HG02885 (cell line): ENCODE data around the gene IL6ST.
"Not testable (repeated sequence)": the region's sequence is repeated elsewhere in the genome, so short reads cannot be mapped to it uniquely, and the experiment has no call there.

ENCODE experiments used
- ATAC-seq: cut with Tn5 transposase; IDR thresholded peaks from one replicate; pipeline ENCODE4 v1.9.1; 2021; ENCODE audit warnings: mild to moderate bottlenecking; ENCODE audit not compliant: unreplicated experiment, poor library complexity

The IL6ST gene

DNA sequence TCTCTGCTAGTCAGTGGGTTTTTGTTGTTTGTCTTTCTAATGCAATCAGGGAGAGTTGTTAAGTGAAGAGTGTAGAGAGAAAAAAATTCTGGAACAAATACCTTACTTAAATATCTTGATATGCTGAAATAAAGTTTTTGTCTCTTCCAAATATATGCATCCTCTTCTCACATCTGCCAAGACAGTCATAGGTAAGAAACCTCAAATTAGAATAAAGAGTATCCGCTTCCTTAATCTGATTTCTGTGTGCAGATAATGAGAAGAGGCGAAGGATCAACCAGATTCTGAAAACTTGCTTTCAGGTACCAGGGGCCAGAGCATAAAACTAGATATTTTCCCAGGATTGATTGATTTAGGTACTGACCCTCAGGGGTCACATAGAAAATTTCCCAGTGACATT lies 11.3 kb upstream of the IL6ST start:
- no peak for ATAC-seq

DNA sequence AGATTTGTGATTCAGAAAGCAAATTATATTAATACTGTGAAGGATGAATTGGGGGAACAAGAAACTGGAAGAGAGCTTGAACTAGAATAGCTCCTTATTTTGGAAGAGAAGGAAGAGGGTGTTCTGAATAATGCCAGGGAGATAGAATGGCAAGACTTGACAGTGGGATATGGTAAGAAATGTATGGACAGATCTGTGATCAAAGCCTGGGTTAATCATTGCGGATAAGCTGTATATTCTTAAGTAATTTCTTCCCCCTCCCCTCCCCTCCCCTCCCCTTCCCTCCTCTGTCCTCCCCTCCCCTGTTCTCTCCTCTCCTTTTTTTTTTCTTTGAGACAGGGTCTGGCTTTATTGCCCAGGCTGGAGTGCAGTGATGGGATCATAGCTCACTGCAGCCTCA lies 10.1 kb upstream of the IL6ST start:
- ATAC-seq = no peak

DNA sequence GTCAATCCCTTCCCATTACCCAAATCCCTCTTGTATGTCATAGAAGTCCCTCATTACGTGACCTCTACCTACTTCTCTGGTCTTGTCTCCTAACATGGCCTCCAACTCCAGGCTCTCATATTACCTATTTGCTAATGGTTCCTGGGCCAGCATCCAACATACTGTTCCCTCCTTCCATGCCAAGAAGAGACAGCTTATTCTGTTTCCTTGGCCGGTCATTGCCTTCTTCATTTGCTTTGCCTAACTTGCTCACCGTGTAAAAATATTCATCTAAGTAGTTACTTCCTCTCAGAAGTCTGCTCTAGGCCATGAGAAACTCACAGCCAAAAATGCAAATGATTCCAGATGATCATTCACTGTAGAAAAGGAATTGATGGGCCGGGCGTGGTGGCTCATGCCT lies 8.9 kb upstream of the IL6ST start:
- ATAC-seq = no peak

DNA sequence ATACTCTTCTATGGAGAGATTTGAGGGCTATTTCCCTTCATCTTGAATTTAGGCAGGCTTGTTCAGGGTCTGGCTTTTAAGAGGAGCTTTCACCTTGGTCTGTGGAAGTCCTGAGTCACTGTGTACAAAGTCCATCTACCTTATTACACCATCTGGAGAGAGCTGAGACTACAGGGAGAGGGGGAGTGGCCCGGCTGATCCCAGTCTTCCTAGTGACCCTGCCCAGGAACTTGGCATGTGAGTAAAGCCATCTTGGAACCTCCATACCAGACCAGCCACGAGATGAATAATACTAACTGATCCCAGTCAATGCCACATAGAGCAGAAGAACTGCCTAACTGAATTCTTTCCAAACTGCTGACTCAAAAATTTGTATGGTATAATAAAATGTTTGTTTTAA lies 8.4 kb upstream of the IL6ST start:
- no peak for ATAC-seq

DNA sequence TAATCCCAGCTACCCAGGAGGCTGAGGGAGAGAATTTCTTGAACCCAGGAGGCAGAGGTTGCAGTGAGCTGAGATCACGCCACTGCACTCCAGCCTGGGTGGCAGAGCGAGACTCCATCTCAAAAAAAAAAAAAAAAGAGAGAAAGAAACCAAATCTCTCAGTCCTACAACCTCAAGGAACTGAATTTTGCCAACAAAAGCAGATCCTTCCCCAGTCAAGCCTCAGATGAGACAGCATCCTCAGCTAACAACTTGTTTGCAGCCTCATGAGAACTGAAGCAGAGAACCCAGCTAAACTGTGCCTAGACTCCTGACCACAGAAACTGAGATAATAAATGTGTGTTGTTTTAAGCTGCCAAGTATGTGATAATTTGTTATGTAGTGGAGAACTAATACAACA lies 7.5 kb upstream of the IL6ST start:
- ATAC-seq = no peak

DNA sequence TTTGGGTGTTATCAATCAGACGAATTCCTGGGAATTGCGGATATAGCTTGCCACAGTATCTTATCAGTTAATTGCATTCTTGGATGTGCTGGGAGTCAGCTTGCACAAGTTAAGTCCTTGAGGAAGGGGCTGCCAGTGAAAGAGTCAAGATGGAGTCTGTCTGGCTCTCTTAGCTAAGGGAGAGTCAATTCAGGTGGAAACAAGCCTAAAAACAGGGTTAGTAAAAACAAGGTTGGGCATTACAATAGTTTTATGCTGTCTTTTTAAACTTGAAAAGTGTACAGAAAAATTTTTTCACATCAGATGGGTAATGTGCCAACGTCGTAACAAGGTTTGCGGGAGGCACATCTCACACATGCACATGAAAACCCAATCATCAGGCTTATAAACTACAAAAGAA lies 5.5 kb upstream of the IL6ST start:
- not testable (repeated sequence) for ATAC-seq

DNA sequence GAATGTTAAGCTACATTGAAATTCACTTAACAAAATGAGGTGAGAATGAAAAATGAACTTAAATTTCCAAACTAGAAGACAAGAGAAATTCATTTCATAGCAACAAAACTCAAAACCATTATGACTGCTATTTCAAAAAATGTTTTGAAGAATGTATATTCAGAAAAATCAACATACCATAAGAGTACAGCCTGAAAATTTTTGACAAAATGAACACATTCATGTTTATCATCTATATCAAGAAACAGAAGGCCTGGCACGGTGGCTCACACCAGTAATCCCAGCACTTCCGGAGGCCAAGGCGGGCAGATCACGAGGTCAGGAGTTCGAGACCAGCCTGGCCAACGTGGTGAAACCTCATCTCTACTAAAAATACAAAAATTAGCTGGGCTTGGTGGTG lies 4.2 kb upstream of the IL6ST start:
- no peak for ATAC-seq

DNA sequence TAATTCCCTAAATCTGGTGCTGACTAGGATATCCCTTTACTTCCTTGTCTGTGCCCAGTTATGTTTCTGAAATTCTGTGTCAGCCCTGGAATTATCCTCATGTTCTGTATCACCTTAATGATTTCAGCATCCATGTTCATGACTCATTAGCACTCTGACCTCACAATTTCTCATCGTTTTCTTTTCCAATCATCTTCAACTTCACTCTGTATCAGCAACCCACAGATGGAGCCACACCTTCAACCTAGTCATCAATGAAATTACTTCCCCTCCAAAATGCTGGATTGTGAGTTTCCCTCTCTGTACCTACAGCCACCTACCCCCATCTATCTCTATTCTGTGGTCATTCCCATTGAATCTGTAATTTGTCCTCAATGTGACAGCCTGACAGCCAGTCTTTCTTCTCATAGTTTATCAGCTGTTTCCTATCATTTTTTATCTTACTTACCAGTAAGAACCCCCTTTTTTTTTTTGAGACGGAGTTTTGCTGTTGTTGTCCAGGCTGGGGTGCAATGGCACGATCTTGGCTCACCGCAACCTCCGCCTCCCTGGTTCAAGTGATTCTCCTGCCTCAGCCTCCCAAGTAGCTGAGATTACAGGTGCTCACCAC lies 3.1 kb upstream of the IL6ST start:
- ATAC-seq = no peak

DNA sequence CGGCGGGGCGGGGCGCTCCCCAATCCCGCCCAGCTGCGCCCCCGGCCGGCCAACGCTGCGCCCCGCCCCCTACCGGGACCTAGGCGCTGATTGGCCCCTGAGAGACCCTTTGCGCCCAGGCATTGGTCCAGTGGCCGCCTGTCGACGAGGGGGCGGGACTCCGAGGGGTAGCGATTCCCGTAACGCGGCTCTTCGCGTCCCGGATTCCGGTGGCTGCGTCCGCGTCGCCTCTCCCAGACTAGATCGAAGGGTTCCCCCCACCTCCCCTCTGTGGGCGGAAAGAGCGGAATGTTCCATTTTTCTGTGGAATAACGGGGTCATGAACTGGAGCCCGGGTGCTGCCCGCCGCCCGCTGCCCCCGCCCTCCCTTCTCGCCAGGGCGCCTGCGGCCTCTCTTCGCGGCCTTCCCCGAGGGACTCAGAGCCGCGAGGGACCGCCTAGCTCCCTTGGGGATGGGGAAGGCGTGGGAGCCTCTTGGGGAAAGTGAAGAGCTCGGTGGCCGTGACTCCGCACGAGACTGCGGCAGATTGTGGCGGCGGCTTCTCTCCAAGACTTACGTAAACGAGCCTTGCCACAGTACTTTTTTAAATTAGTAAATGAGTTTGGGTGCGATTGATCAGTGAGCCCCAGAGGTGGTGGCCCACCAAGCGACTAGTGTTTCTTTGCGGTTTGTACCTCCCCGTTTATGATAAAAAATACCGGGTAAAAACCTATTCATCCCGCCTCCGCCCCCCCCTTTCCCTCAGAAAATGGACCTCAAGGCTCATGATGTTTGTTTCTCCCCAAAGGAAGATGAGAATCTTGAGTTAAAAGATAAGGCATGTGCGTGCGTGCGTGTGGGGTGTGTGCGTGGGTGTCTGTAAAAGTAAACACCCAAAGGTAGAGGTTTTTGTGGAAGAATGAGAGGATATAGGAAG lies 493 bp upstream of the IL6ST start:
- ATAC-seq = peak; percentile 97

DNA sequence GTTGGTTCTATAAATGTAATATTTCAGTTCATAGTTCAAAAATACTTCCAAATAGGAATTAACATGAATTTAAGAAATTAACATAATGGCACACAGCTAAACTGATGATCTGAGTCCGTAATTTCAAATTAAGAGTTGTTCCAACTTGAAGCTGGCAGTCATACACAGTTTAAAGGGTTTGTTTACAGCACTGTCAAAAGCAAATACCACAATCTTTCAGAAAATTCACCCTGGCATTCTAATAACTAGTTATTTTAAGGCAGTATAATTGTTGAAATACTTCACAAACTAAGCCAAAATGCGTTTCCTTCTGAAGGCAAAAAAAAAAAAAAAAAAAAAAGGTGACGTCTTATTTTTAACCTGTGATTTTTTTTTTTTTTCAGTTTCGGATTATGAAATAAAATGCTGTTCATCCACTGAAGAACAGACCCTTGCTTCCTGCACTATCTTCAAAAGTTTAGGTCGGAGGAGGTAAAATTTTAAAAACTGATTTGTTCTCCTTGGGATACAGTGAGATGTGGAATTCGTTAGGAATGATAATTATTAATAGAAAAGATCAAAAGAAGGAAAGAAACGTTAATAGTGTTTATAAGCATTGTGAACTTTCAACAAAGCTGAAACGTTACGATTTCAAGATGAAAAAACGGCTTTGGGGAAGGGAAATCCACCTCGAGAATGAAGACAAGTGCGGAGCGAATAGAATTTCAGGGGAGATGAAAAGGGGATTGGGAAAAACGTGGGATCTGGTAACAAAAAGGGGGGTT lies 850 bp downstream of the IL6ST start:
- no peak for ATAC-seq

DNA sequence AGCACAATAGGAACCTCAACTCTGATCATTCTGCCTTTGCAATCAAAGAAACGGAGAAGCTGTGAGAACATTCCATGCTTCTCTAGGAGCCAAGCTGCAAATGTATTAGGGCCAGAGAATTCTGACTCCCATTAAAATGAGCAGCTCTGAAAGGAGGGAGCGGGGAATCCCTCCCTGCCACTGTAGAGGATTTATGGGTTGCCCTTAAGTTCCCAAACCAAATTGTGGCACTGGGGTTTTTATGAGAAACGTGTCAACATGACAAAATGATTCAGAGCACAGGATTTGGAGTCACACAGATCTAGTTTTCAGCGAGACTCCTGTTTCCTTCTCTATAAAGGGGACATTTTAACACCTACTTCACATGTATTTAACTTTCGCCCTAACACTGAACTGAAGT lies 1.8 kb downstream of the IL6ST start:
- ATAC-seq = no peak

DNA sequence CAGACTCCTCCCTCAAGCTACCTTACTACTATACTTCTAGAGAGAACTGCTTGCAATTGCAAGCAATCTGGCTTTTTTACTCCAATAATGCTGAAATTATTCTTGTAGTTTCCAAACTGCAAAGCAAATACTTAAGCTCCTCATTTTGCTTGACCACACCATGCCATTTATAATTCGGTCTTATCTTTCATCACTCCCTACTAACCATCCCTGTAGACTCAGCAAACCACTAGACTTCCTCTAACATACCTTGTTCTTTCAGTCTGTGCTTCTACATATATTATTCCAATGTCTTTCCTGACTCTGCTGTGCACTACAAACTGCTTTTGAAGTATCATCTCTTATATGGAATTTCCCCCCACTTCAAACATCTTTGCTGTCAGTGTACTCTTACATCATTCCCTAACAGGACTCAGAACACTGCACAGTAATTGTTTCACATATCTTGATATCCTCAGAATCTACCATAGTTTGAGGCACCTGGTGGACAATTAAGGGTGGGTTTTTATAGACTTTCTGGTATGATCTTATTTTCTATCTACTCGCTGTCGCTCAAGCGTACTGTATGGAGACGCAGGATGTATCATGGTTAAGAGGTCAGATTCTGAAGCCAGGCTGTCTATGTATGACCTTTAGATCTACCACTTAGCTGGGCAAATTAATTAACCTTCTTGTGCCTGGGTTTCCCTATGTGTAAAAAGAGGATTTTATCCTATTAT lies 2.8 kb downstream of the IL6ST start:
- no peak for ATAC-seq

DNA sequence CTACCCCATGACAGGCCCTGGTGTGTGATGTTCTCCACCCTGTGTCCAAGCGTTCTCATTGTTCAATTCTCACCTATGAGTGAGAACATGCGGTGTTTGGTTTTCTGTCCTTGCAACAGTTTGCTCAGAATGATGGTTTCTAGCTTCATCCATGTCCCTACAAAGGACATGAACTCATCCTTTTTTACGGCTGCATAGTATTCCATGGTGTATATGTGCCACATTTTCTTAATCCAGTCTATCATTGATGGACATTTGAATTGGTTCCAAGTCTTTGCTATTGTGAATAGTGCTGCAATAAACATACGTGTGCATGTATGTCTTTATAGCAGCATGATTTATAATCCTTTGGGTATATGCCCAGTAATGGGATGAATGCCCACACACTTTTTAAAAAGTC lies 3.9 kb downstream of the IL6ST start:
- ATAC-seq = not testable (repeated sequence)

DNA sequence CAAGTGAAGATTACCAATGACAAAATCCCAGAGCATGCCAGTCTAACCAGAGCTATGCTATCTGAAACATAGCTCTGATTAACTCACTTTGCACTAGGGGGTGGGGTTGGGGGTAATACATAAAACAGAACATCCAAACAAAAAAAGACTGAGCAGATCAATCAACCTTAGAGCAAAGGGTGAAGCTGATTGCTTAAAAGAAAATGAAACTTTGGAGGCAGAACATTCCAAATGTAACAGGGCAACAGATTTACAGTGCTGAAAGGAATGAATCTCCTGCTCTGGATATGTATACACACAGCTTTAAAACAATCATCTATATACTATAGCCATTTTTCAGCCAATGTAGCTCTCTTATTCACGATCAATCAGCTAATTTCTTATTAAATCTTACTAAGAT lies 4.9 kb downstream of the IL6ST start:
- ATAC-seq = no peak

DNA sequence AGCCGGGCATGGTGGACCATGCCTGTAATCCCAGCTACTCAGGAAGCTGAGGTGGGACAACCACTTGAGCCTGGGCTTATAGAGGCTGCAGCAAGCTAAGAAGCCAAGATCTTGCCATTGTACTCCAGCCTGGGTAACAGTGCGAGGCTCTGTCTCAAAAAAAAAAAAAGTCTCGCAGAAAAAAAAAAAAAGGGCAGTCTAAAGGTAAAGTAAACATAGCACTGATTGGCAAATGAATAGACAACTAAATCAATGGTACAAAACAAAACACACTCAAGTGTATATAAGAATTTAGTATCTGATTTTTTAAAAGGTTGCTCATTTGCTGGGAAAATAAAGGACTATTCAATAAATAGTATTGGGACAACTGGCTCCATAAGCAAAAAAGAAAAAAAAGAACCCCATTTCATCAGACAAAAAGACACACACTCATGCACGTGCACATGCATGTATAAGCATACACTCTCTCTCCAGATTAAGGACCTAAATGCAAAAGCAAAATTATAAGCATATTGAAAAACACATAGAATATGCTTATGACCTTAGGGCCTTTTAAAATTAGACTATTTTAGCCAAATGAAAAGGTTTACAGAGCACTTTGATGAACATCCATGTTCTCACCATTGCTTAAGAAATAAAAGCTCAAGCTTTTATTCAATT lies 5.7 kb downstream of the IL6ST start:
- no peak for ATAC-seq

DNA sequence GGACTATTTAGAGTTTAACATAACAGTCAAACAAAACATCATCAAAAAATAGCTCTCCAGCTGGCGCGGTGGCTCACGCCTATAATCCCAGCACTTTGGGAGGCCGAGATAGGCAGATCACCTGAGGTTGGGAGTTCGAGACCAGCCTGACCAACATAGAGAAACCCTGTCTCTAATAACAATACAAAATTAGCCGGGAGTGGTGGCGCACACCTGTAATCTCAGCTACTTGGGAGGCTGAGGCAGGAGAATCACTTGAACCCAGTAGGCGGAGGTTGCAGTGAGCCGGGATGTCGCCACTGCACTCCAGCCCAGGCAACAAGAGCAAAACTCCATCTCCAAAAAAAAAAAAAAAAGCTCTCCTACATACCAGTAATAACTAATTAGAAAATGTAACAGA lies 6.3 kb downstream of the IL6ST start:
- not testable (repeated sequence) for ATAC-seq

DNA sequence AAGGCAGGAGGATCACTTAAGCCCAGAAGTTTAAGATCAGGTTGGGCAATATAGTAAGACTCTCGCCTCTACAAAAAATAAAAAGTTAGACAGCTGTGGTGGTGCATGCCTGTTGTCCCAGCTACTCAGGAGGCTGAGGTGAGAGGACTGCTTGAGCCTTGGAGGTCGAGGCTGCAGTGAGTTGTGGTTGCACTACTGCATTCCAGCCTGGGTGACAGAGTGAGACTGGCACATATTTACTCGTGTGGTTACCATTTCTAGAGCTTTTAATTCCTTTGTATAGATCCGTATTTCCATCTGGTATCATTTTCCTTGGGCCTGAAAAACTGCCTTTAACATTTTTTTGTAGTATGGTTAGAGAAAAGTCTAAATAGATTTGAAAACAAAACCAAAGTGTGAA lies 7.8 kb downstream of the IL6ST start:
- no peak for ATAC-seq

DNA sequence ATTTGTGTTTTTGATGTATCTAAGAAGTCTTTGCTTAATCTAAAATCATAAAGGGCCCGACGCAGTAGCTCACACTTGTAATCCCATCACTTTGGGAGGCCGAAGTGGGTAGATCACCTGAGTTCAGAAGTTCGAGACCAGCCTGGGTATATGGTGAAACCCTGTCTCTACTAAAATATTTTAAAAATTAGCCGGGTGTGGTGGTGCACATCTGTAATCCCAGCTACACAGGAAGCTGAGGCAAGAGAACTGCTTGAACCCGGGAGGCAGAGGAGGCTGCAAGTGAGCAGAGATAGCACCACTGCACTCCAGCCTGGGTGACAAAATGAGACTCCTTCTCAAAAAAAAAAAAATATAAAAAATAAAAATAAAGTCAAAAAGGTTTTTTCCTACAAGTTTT lies 9.6 kb downstream of the IL6ST start:
- no peak for ATAC-seq

DNA sequence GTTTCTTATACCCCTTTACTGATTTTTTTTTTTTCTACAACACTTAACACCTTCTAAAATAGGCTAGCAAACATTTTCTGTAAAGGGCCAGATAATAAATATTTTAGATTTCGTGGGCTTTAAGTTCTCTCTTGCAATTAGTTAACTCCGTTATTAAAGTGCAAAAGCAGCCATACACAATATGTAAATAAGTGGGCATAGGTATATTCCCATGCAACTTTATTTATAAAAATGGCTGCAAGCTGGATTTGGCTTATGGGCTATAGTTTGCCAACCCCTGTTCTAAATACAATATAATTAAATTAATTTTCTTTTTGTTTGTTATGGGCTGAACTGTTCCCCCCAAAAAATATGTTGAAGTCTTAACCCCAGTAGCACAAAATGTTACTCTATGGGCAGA lies 10.8 kb downstream of the IL6ST start:
- ATAC-seq = no peak

DNA sequence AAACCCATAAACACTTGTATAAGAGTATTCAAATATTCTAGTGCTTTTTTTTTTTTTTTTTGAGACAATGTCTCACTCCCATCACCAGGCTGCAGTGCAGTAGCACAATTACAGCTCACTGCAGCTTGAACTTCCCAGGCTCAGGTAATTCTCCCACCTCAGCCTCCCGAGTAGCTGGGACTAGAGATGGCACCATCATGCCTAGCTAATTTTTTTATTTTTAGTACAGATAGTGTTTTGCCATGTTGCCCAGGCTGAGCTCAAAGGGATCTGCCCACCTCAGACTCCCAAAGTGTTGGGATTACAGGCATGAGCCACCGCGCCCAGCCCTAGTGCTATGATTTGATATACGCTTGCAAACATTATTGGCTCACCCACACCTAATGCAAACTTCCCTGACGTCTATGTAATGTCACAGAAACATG lies 11.8 kb downstream of the IL6ST start:
- ATAC-seq = no peak
